H1 (cell line): Measurements from ENCODE around the gene ANKRD9. TPM values are rescaled to one million over a fixed set of nuclear protein-coding genes. Genes with fewer than 3 reads are reported as not detected.
A peak's percentile ranks its signal among the peaks of the same experiment; 100 is the strongest.

Experiments used
- CTCF ChIA-PET: fragments of 300-600 bp; sonication (Branson Sonifier 250); formaldehyde crosslinking; loops from one replicate; lab custom pipeline; 2021; ENCODE audit not compliant: partially characterized antibody; lab: Charles Lee
- POLR2A ChIA-PET: fragments of 300-600 bp; sonication (Branson Sonifier 250); formaldehyde crosslinking; loops from one replicate; lab custom pipeline; 2021; ENCODE audit warnings: inconsistent platforms; ENCODE audit not compliant: partially characterized antibody; lab: Charles Lee
- DNase-seq, 2 experiments: peaks; one replicate each; pipeline versions ENCODE4 v3.0.0 to v3.0.0-alpha.2; 2010 to 2022; ENCODE audit warnings: low spot score in 2 of 2, low read depth in 1 of 2, mixed read lengths in 1 of 2
- FAIRE-seq: peaks from 2 replicates; lab custom pipeline; 2011; peaks lifted over from hg19 to GRCh38; lab: Jason Lieb, UNC
- H2AFZ ChIP-seq: 2 replicates; pipeline ENCODE4 v1.8.1; 2012; ENCODE audit warnings: low read length, inconsistent platforms
- H2AK5ac ChIP-seq: 2 replicates; pipeline ENCODE4 v1.6.1; 2013; ENCODE audit warnings: low read depth, low read length
- H2BK120ac ChIP-seq: replicated peaks from 2 replicates; pipeline ENCODE3; 2013; ENCODE audit warnings: low read depth, low read length, inconsistent platforms
- H2BK12ac ChIP-seq: 2 replicates; pipeline ENCODE4 v1.6.1; 2013; ENCODE audit warnings: low read depth, low read length
- H2BK15ac ChIP-seq: 2 replicates; pipeline ENCODE4 v1.6.1; 2013; ENCODE audit warnings: low read length
- H2BK20ac ChIP-seq: 2 replicates; pipeline ENCODE4 v1.6.1; 2013; ENCODE audit warnings: low read length
- H2BK5ac ChIP-seq: 2 replicates; pipeline ENCODE4 v1.6.1; 2013; ENCODE audit warnings: low read depth, low read length
- H3K14ac ChIP-seq: 2 replicates; pipeline ENCODE4 v1.6.1; 2013; ENCODE audit warnings: inconsistent platforms; ENCODE audit not compliant: insufficient read length
- H3K18ac ChIP-seq: 2 replicates; pipeline ENCODE4 v1.6.1; 2013; ENCODE audit warnings: low read length; ENCODE audit errors: extremely low read depth
- H3K23ac ChIP-seq: 2 replicates; pipeline ENCODE4 v1.6.1; 2013; ENCODE audit warnings: inconsistent platforms; ENCODE audit not compliant: insufficient read length
- H3K23me2 ChIP-seq: 2 replicates; pipeline ENCODE4 v1.6.1; 2013; ENCODE audit warnings: low read depth, low read length
- H3K27ac ChIP-seq: 2 replicates; pipeline ENCODE4 v1.6.1; 2011; ENCODE audit warnings: low read depth, low read length, inconsistent platforms
- H3K27me3 ChIP-seq, 4 experiments: replicated peaks in 1 of 4; 1 replicate in 1 of 4; 2 replicates in 3 of 4; pipeline versions ENCODE4 v1.6.1 to v1.8.1; 2011 to 2013; ENCODE audit warnings: low read length in 3 of 4, mild to moderate bottlenecking in 3 of 4, inconsistent platforms in 2 of 4, mixed read lengths in 2 of 4, moderate library complexity in 1 of 4; ENCODE audit not compliant: control insufficient read depth in 3 of 4, insufficient read depth in 3 of 4; ENCODE audit errors: extremely low read depth in 1 of 4
- H3K36me3 ChIP-seq, 4 experiments: 2 replicates each; pipeline versions ENCODE4 v1.6.1 to v1.8.1; 2011 to 2013; ENCODE audit warnings: mild to moderate bottlenecking in 4 of 4, low read length in 3 of 4, moderate library complexity in 2 of 4, control low read depth in 1 of 4, inconsistent platforms in 1 of 4; ENCODE audit not compliant: insufficient read depth in 4 of 4, control insufficient read depth in 2 of 4
- H3K4ac ChIP-seq: replicated peaks from 2 replicates; pipeline ENCODE3; 2013; ENCODE audit warnings: low read length, low read depth, mixed read lengths, inconsistent platforms; ENCODE audit not compliant: insufficient read length
- H3K4me1 ChIP-seq, 4 experiments: replicated peaks in 1 of 4; 1 replicate in 1 of 4; 2 replicates in 3 of 4; pipeline versions ENCODE4 v1.6.1 to v1.8.1; 2011 to 2013; ENCODE audit warnings: low read length in 3 of 4, inconsistent platforms in 2 of 4, mixed read lengths in 1 of 4; ENCODE audit not compliant: insufficient read depth in 4 of 4, control insufficient read depth in 3 of 4
- H3K4me2 ChIP-seq, 2 experiments: 2 replicates each; pipeline versions ENCODE4 v1.6.1 to v1.8.1; 2011 to 2013; ENCODE audit warnings: low read depth in 2 of 2, low read length in 2 of 2, control low read depth in 1 of 2, inconsistent platforms in 1 of 2, mild to moderate bottlenecking in 1 of 2; ENCODE audit not compliant: insufficient read depth in 1 of 2
- H3K4me3 ChIP-seq, 4 experiments: fragments of 200-600, 300-600 bp in 1 of 4; sonication (generic), shearing (Covaris generic), sonication (Bioruptor Twin) in 1 of 4; 2 replicates each; pipeline versions ENCODE4 v1.5.1 to v1.8.1; 2011 to 2016; ENCODE audit warnings: low read length in 4 of 4, low read depth in 3 of 4, control low read depth in 2 of 4, inconsistent platforms in 2 of 4, mild to moderate bottlenecking in 2 of 4, mixed read lengths in 1 of 4, moderate library complexity in 1 of 4; ENCODE audit not compliant: insufficient read depth in 2 of 4; ENCODE audit errors: extremely low read depth in 1 of 4
- H3K56ac ChIP-seq: replicated peaks from 2 replicates; pipeline ENCODE3; 2013; ENCODE audit warnings: low read depth, mild to moderate bottlenecking, mixed read lengths, low read length, inconsistent platforms; ENCODE audit not compliant: insufficient read length
- H3K79me1 ChIP-seq: 2 replicates; pipeline ENCODE4 v1.6.1; 2013; ENCODE audit warnings: low read depth, low read length, control low read depth
- H3K79me2 ChIP-seq, 2 experiments: 2 replicates each; pipeline versions ENCODE4 v1.6.1 to v1.8.1; 2012 to 2013; ENCODE audit warnings: low read length in 2 of 2, mild to moderate bottlenecking in 2 of 2, inconsistent platforms in 1 of 2; ENCODE audit not compliant: insufficient read depth in 2 of 2, control insufficient read depth in 1 of 2
- H3K9ac ChIP-seq, 4 experiments: replicated peaks in 1 of 4; 1 replicate in 1 of 4; 2 replicates in 3 of 4; pipeline versions ENCODE4 v1.6.1 to v1.8.1; 2011 to 2013; ENCODE audit warnings: low read depth in 3 of 4, low read length in 3 of 4, control low read depth in 2 of 4, mild to moderate bottlenecking in 2 of 4, moderate library complexity in 2 of 4, inconsistent platforms in 1 of 4; ENCODE audit errors: extremely low read depth in 1 of 4
- H3K9me3 ChIP-seq, 2 experiments: 2 replicates each; pipeline versions ENCODE4 v1.6.1 to v1.8.1; 2012 to 2013; ENCODE audit warnings: mild to moderate bottlenecking in 2 of 2, moderate library complexity in 2 of 2, control low read depth in 1 of 2, inconsistent platforms in 1 of 2, low read depth in 1 of 2, low read length in 1 of 2, mixed read lengths in 1 of 2; ENCODE audit not compliant: insufficient read depth in 2 of 2
- H4K20me1 ChIP-seq, 2 experiments: replicated peaks in 1 of 2; 2 replicates each; pipeline versions ENCODE3 to v1.8.1; 2011 to 2013; ENCODE audit warnings: inconsistent platforms in 2 of 2, low read length in 2 of 2, mild to moderate bottlenecking in 1 of 2; ENCODE audit not compliant: insufficient read depth in 2 of 2, control insufficient read depth in 1 of 2
- H4K5ac ChIP-seq: 2 replicates; pipeline ENCODE4 v1.6.1; 2013; ENCODE audit warnings: low read length, low read depth, mixed read lengths, inconsistent platforms; ENCODE audit not compliant: insufficient read length
- H4K8ac ChIP-seq: 2 replicates; pipeline ENCODE4 v1.8.0; 2013; ENCODE audit warnings: mild to moderate bottlenecking, moderate library complexity, low read length, inconsistent platforms; ENCODE audit not compliant: insufficient read depth; ENCODE audit errors: extremely low read depth
- H4K91ac ChIP-seq: replicated peaks from 2 replicates; pipeline ENCODE3; 2013; ENCODE audit warnings: low read length, mixed read lengths, inconsistent platforms; ENCODE audit not compliant: insufficient read length
- ASH2L ChIP-seq: fragments of 200-600, 300-600 bp; sonication (generic); IDR thresholded peaks from one replicate; pipeline ENCODE4 v1.7.1; 2017; ENCODE audit warnings: low read length
- E2F6 ChIP-seq: IDR thresholded peaks from 2 replicates; pipeline ENCODE4 v1.6.1; 2012; ENCODE audit warnings: inconsistent platforms
- KDM4A ChIP-seq: IDR thresholded peaks from one replicate; pipeline ENCODE4 v1.7.1; 2012; ENCODE audit warnings: low read depth, mild to moderate bottlenecking, moderate library complexity, low read length, inconsistent platforms; ENCODE audit not compliant: severe bottlenecking
- WGBS, 2 experiments: shearing (Covaris generic) in 1 of 2; methylation state at CpG; one replicate each; pipeline versions ENCODE4 v1.1.6 to v1.1.7; 2013 to 2015; ENCODE audit warnings: low lambda C conversion rate in 2 of 2, mixed read lengths in 2 of 2, inconsistent platforms in 1 of 2, low coverage in 1 of 2, missing lambda C conversion rate in 1 of 2; ENCODE audit not compliant: insufficient replicate concordance in 2 of 2, insufficient coverage in 1 of 2, insufficient read length in 1 of 2; ENCODE audit errors: extremely low coverage in 1 of 2, missing lambda C conversion rate in 1 of 2; 5-methylcytosine and 5-hydroxymethylcytosine counted together
- polyA plus RNA-seq, 7 experiments: library from polyadenylated mRNA; depleted of rRNA in 3 of 7; stranded (reverse) in 5 of 7; unstranded in 2 of 7; fragments of >200 nt in 5 of 7; fragments of 200-250 nt in 2 of 7; gene quantifications; 1 replicate in 5 of 7; 2 replicates in 1 of 7; 4 replicates in 1 of 7; pipeline versions ENCODE4 v1.2.1 to v1.2.3, GENCODE V29; 2011 to 2013; ENCODE audit warnings: missing spikeins in 2 of 7, mixed read lengths in 2 of 7
- total RNA-seq: library from RNA; stranded (reverse); fragmentation: NEBNext Ultra II Directional; extraction: Animal tissue kit (Norgen Biotek cat#: 25700); gene quantifications from 2 replicates; pipeline ENCODE4 v1.2.1, GENCODE V29; 2021

Gene ANKRD9
- total and polyA plus RNA-seq, 2 of the 8 experiments (the other 6 are each of a cell fraction or from before 2014, with no cell fraction given), result 37.0 to 41.8 TPM

DNA sequence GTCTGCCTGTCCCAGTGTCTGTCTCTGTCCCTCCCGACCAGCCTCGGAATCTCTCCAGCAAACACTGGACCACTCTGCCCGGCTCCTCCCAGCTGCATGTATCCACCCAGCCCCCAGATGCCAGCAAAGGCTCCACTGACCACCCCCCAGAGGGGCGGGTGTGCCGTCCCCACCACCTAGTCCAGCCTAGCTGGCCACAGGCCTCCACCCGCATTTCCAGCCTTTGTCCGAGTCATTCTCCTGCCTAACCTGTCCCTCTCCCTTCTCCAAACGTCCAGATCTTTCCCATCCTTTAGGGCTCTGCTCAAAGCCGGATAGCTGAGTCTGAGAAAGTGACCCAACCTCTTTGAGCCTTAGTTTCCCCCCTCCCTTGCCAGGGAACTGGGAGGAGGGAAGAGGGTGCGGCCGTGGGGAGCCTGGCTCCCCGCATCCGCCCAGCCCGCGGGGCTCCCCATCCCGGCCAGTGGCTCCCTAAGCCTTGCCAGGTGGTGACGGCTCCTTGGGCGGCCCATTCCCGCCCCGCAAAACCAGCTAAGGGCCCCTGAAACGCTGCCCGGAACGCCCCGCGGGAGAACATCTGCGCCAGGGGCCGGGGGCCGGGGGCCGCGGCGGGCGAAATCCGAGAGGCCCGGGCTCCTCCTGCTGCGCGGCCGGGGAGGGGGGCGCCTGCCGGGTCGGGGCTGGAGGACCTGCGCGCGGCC, 34.6 kb upstream of the ANKRD9 start:
- Histone ChIP-seq H2BK12ac (no peak overlapping the region), H4K5ac (peak overlapping the region; percentile 15), H2AFZ (peak overlapping the region; percentile 84), H3K9me3 (no peaks in the 10 kb centered on the region), H3K79me1 (no peaks in the 10 kb centered on the region), H2AK5ac (no peak overlapping the region), H3K18ac (peak overlapping the region; percentile 83), H3K36me3 (no peaks in the 10 kb centered on the region), H2BK20ac (no peak overlapping the region), H3K4me3 (peak overlapping the region; percentile 14 to 53 (median 18); a peak in 5 of 8 replicates), H4K20me1 (no peaks in the 10 kb centered on the region), H3K56ac (no peak overlapping the region), H2BK120ac (peak overlapping the region; percentile 87), H3K23ac (no peak overlapping the region), H3K27me3 (peaks cover 0 to 7% (median 4%) of the 10 kb centered on the region in 4 experiments; a peak in 4 of 7 replicates), H2BK5ac (peak overlapping the region; percentile 77; the same call in 1 of the 2 replicates), H3K27ac (no peak overlapping the region), H2BK15ac (peak overlapping the region; percentile 98), H4K91ac (peak overlapping the region; percentile 68), H3K14ac (no peak overlapping the region), H3K9ac (no peak overlapping the region), H4K8ac (peak overlapping the region; percentile 91), H3K79me2 (no peaks in the 10 kb centered on the region), H3K4me2 (peak overlapping the region; percentile 72 to 77), H3K4me1 (peaks cover 3 to 24% (median 14%) of the 10 kb centered on the region in 4 experiments), H3K23me2 (peaks cover 6% of the 10 kb centered on the region; the same call in 1 of the 2 replicates), H3K4ac (peak overlapping the region; percentile 78)
- TF ChIP-seq ASH2L, result peak; percentile 5
- 0 out of 2 replicates have a peak, but pooled peaks have one; percentile 17 for TF ChIP-seq E2F6
- no peak for TF ChIP-seq KDM4A
- ChIA-PET POLR2A (interaction anchor here (0.7 to 8.5 kb wide), 4 partner anchors 11 to 60 kb away, joined by 3 to 50 read pairs (median 4); no protein-coding TSS in a partner anchor), CTCF (interaction anchor here (0.6 to 1.7 kb wide), 4 partner anchors 36 to 152 kb away, joined by 3 to 5 read pairs (median 3); no protein-coding TSS in a partner anchor)
- DNase-seq, result peak in 1 of 2 experiments; percentile 70
- FAIRE-seq, result no peak
- WGBS, 2 experiments, result 21% methylated on average over 22 of the region's 43 CpGs; no CpG with 5 or more reads in 1 of the 2 experiments
